ENCODE results near the gene KRT12.

Gene KRT12

GRCh38 chr17:40843242-40843641 lies 23.8 kb downstream of the KRT12 start:
- no peak for DNase-seq (ENCODE audit: low read depth)

GRCh38 chr17:40841246-40841645 lies 25.8 kb downstream of the KRT12 start:
- DNase-seq (ENCODE audit: low read depth): no peak

- no peak for DNase-seq (ENCODE audit: low read depth)
Observed at GRCh38 chr17:40839194-40839593, 27.8 kb downstream of the KRT12 start.

- DNase-seq (ENCODE audit: low read depth): no peak
Observed at GRCh38 chr17:40836020-40836419, 31.0 kb downstream of the KRT12 start.

- DNase-seq (ENCODE audit: low read depth): no peak
Observed at GRCh38 chr17:40833882-40834281, 33.1 kb downstream of the KRT12 start.

GRCh38 chr17:40832840-40833239 lies 34.2 kb downstream of the KRT12 start:
- no peak for DNase-seq (ENCODE audit: low read depth)

GRCh38 chr17:40830085-40830776 lies 36.8 kb downstream of the KRT12 start:
- no peak for DNase-seq (ENCODE audit: low read depth)

GRCh38 chr17:40828454-40829044 lies 38.5 kb downstream of the KRT12 start:
- no peak for DNase-seq (ENCODE audit: low read depth)

GRCh38 chr17:40827746-40828453 lies 39.1 kb downstream of the KRT12 start:
- DNase-seq (ENCODE audit: low read depth): no peak

- DNase-seq (ENCODE audit: low read depth): no peak
Observed at GRCh38 chr17:40825599-40825998, 41.4 kb downstream of the KRT12 start.

- no peak for DNase-seq (ENCODE audit: low read depth)
Observed at GRCh38 chr17:40824015-40824832, 42.8 kb downstream of the KRT12 start.

GRCh38 chr17:40822132-40822812 lies 44.8 kb downstream of the KRT12 start, which contains the start of gene KRT10:
KRT10 (minus strand) TSS chr17:40822614; CDS start chr17:40822585, 29 bp downstream.
- no peak for DNase-seq (ENCODE audit: low read depth)

- no peak for DNase-seq (ENCODE audit: low read depth)
Observed at GRCh38 chr17:40821536-40821935, 45.5 kb downstream of the KRT12 start.

- no peak for DNase-seq (ENCODE audit: low read depth)
Observed at GRCh38 chr17:40820228-40820838, 46.7 kb downstream of the KRT12 start.

GRCh38 chr17:40819528-40820125 lies 47.4 kb downstream of the KRT12 start:
- no peak for DNase-seq (ENCODE audit: low read depth)

GRCh38 chr17:40818733-40819527 lies 48.1 kb downstream of the KRT12 start:
- peak; percentile 70 for DNase-seq (ENCODE audit: low read depth)

- no peak for DNase-seq (ENCODE audit: low read depth)
Observed at GRCh38 chr17:40818343-40818732, 48.7 kb downstream of the KRT12 start.

GRCh38 chr17:40817103-40817682 lies 49.8 kb downstream of the KRT12 start:
- DNase-seq (ENCODE audit: low read depth): no peak

- no peak for DNase-seq (ENCODE audit: low read depth)
Observed at GRCh38 chr17:40816569-40816968, 50.5 kb downstream of the KRT12 start.

- DNase-seq (ENCODE audit: low read depth): no peak
Observed at GRCh38 chr17:40815381-40815780, 51.6 kb downstream of the KRT12 start.

All from stimulated activated CD8-positive, alpha-beta memory T cell treated with anti-CD3 and anti-CD28 coated beads, Interleukin-12 subunit alpha, Interleukin-12 subunit beta, amount 100 ng/mL, for 1 hour (primary cell).